PC-9 (cell line): ENCODE measurements around the gene ZNF652. TPM values are rescaled to one million over a fixed set of nuclear protein-coding genes. Genes with fewer than 3 reads are reported as not detected.

Source experiments
- BruUV-seq: library from RNA; stranded (reverse); fragments of 400-500 nt; replicated peaks from 2 replicates; lab custom pipeline; 2021; lab: Mats Ljungman, UMichigan
- CTCF ChIA-PET: fragments of 300-600 bp; sonication (Branson Sonifier 250); formaldehyde crosslinking; loops from one replicate; lab custom pipeline; 2022; ENCODE audit warnings: antibody characterized with exemption; lab: Charles Lee
- POLR2A ChIA-PET: fragments of 300-600 bp; sonication (Branson Sonifier 250); formaldehyde crosslinking; loops from one replicate; lab custom pipeline; 2022; ENCODE audit warnings: antibody characterized with exemption; ENCODE audit not compliant: unreplicated experiment; lab: Charles Lee
- DNase-seq, 2 experiments: peaks; one replicate each; pipeline versions ENCODE4 v3.0.0 to v3.0.0-alpha.2; 2015 to 2022; ENCODE audit warnings: mixed read lengths in 1 of 2
- H2AFZ ChIP-seq: fragments of 200-600 bp; sonication (generic); 2 replicates; pipeline ENCODE4 v1.8.1; 2017; ENCODE audit warnings: antibody characterized with exemption
- H3F3A ChIP-seq: fragments of 200-600 bp; sonication (generic); 2 replicates; pipeline ENCODE4 v1.8.1; 2017; ENCODE audit warnings: antibody characterized with exemption, mild to moderate bottlenecking, low read depth; ENCODE audit not compliant: insufficient read depth
- H3K27ac ChIP-seq: fragments of 200-600 bp; sonication (generic); 2 replicates; pipeline ENCODE4 v1.6.1; 2016; ENCODE audit warnings: mixed run types
- H3K27me3 ChIP-seq: fragments of 200-600 bp; sonication (generic); 2 replicates; pipeline ENCODE4 v1.6.1; 2016; ENCODE audit warnings: low read depth, mixed run types; ENCODE audit not compliant: insufficient read depth
- H3K36me3 ChIP-seq: fragments of 200-600 bp; sonication (generic); 2 replicates; pipeline ENCODE4 v1.6.1; 2016; ENCODE audit warnings: low read depth, mixed run types
- H3K4me1 ChIP-seq: fragments of 200-600 bp; sonication (generic); replicated peaks from 2 replicates; pipeline ENCODE4 v1.6.1; 2016; ENCODE audit warnings: mixed run types; ENCODE audit not compliant: insufficient read depth
- H3K4me2 ChIP-seq: fragments of 200-600 bp; sonication (generic); 2 replicates; pipeline ENCODE4 v1.6.1; 2017; ENCODE audit warnings: mixed run types
- H3K4me3 ChIP-seq: fragments of 200-600 bp; sonication (generic); 2 replicates; pipeline ENCODE4 v1.6.1; 2016; ENCODE audit warnings: mixed run types
- H3K79me2 ChIP-seq: fragments of 200-600 bp; sonication (generic); 2 replicates; pipeline ENCODE4 v1.6.1; 2017; ENCODE audit warnings: low read depth, mixed run types
- H3K9me2 ChIP-seq: fragments of 200-600 bp; sonication (generic); 2 replicates; pipeline ENCODE4 v1.8.1; 2017; ENCODE audit warnings: mild to moderate bottlenecking; ENCODE audit not compliant: insufficient read depth
- H3K9me3 ChIP-seq: fragments of 200-600 bp; sonication (generic); 2 replicates; pipeline ENCODE4 v1.8.1; 2016; ENCODE audit warnings: low read depth; ENCODE audit not compliant: insufficient read depth
- H4K20me1 ChIP-seq: fragments of 200-600 bp; sonication (generic); 2 replicates; pipeline ENCODE4 v1.8.1; 2017; ENCODE audit not compliant: insufficient read depth
- EZH2 ChIP-seq: fragments of 200-600 bp; sonication (generic); IDR thresholded peaks from 2 replicates; pipeline ENCODE4 v1.8.0; 2017; ENCODE audit warnings: antibody characterized with exemption, low read depth
- intact Hi-C: fragments of 100-400 bp; cut with micrococcal nuclease; formaldehyde crosslinking; loops from one replicate; pipeline ENCODE4 v1.10.0; 2022; ENCODE audit not compliant: unreplicated experiment
- total RNA-seq: library from RNA; stranded (reverse); gene quantifications from 2 replicates; pipeline ENCODE4 v1.2.3, GENCODE V29; 2021
- TF ChIP-seq, protein P1 (sequence below): fragments of 200-600 bp; sonication (generic); conservative IDR thresholded peaks from 2 replicates; pipeline ENCODE4 v1.6.1; 2017; ENCODE audit warnings: mixed run types, antibody characterized with exemption, mild to moderate bottlenecking, moderate library complexity

The ZNF652 gene
- total RNA-seq, 1 experiment from 2014 or later, result 49.8 TPM

DNA sequence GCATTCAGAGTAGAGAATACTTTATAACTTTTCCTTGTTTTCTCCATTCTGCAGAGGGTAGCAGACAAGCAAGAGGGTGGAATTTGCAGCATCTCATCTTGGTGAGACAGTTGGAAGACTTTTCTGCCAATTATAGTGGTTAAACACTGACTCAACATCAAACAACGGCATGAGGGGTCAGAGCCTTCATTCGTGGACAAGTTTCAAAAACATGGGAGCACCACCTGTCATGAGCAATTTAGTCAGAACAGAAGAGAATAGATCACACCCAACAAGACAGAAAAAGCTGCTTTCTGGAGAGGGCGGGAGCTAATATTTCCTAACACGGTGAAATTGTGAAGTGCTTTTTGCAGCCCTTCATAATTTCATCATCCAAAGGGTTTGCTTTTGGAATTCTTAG lies 17.9 kb upstream of the ZNF652 start:
- no peak for TF ChIP-seq EZH2
- TF ChIP-seq, protein P1, sequence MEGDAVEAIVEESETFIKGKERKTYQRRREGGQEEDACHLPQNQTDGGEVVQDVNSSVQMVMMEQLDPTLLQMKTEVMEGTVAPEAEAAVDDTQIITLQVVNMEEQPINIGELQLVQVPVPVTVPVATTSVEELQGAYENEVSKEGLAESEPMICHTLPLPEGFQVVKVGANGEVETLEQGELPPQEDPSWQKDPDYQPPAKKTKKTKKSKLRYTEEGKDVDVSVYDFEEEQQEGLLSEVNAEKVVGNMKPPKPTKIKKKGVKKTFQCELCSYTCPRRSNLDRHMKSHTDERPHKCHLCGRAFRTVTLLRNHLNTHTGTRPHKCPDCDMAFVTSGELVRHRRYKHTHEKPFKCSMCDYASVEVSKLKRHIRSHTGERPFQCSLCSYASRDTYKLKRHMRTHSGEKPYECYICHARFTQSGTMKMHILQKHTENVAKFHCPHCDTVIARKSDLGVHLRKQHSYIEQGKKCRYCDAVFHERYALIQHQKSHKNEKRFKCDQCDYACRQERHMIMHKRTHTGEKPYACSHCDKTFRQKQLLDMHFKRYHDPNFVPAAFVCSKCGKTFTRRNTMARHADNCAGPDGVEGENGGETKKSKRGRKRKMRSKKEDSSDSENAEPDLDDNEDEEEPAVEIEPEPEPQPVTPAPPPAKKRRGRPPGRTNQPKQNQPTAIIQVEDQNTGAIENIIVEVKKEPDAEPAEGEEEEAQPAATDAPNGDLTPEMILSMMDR, result no peak
- H4K20me1 ChIP-seq, result no peaks in the 10 kb centered on the region
- H3K27me3 ChIP-seq, result no peaks in the 10 kb centered on the region
- H3K4me2 ChIP-seq, result no peak overlapping the region
- no peak overlapping the region for H3K4me3 ChIP-seq
- no peaks in the 10 kb centered on the region for H3F3A ChIP-seq
- H3K27ac ChIP-seq, result no peak overlapping the region
- no TSS peak for BruUV-seq
- CTCF ChIA-PET, result no interaction called here
- H3K9me3 ChIP-seq, result peaks cover 5% of the 10 kb centered on the region; the same call in 1 of the 2 replicates
- H3K79me2 ChIP-seq, result no peaks in the 10 kb centered on the region
- no peaks in the 10 kb centered on the region for H3K9me2 ChIP-seq
- POLR2A ChIA-PET, result no interaction called here
- H3K36me3 ChIP-seq, result no peaks in the 10 kb centered on the region
- H3K4me1 ChIP-seq, result no peaks in the 10 kb centered on the region
- DNase-seq, result no peak
- H2AFZ ChIP-seq, result no peak overlapping the region
- intact Hi-C loops, result no loop called here

GRCh38 chr17:49378311-49378710 lies 16.3 kb upstream of the ZNF652 start:
- ChIA-PET POLR2A (no interaction called here), CTCF (no interaction called here)
- H3K27ac ChIP-seq, result no peak overlapping the region
- no peaks in the 10 kb centered on the region for H3K27me3 ChIP-seq
- H4K20me1 ChIP-seq, result no peaks in the 10 kb centered on the region
- H3K79me2 ChIP-seq, result no peaks in the 10 kb centered on the region
- no peaks in the 10 kb centered on the region for H3K4me1 ChIP-seq
- no peak overlapping the region for H3K4me3 ChIP-seq
- no peaks in the 10 kb centered on the region for H3K9me2 ChIP-seq
- H3K36me3 ChIP-seq, result no peaks in the 10 kb centered on the region
- TF ChIP-seq, protein P1, result no peak
- TF ChIP-seq EZH2, result no peak
- H3K4me2 ChIP-seq, result no peak overlapping the region
- BruUV-seq, result no TSS peak
- H3K9me3 ChIP-seq, result peaks cover 5% of the 10 kb centered on the region; the same call in 1 of the 2 replicates
- H3F3A ChIP-seq, result no peaks in the 10 kb centered on the region
- no peak for DNase-seq
- H2AFZ ChIP-seq, result no peak overlapping the region
- intact Hi-C loops, result no loop called here

DNA sequence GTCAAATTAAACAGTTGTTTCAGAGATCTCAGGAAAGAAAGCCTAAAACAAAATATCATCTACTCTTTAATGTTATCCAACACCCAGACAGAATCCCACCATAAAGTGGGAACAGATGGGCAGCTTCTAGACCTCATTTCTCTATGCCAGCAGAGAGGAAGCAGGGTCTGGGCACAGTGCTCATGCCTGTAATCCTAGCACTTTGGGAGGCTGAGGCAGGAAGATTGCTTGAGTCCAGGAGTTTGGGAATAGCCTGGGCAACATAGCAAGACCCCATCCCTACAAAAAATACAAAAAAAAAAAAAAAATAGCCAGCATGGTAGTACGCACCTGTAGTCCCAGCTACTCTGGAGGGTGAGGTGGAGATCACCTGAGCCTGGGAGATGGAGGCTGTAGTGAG lies 13.5 kb upstream of the ZNF652 start:
- no TSS peak for BruUV-seq
- CTCF ChIA-PET, result interaction anchor here (0.6 kb wide), 2 partner anchors 60 to 68 kb away, joined by 3 to 4 read pairs; no protein-coding TSS in a partner anchor
- no peak overlapping the region for H3K4me3 ChIP-seq

More for the DNA sequence above, 13.5 kb upstream of the ZNF652 start:
- POLR2A ChIA-PET, result no interaction called here
- Histone ChIP-seq H3F3A (no peaks in the 10 kb centered on the region), H4K20me1 (no peaks in the 10 kb centered on the region), H3K9me3 (peaks cover 5% of the 10 kb centered on the region; the same call in 1 of the 2 replicates), H3K79me2 (no peaks in the 10 kb centered on the region), H3K4me1 (no peaks in the 10 kb centered on the region), H3K27ac (no peak overlapping the region), H3K9me2 (no peaks in the 10 kb centered on the region), H3K36me3 (no peaks in the 10 kb centered on the region), H3K4me2 (no peak overlapping the region), H2AFZ (no peak overlapping the region), H3K27me3 (no peaks in the 10 kb centered on the region)
- TF ChIP-seq EZH2, result no peak
- TF ChIP-seq, protein P1, result no peak
- intact Hi-C loops, result no loop called here
- DNase-seq, result no peak
